DND-41 (cell line): Measurements from ENCODE around the gene SH2D1A.

Source experiments
- ATAC-seq: fragments of 200-7000 bp; cut with Tn5 transposase; 3 replicates; pipeline ENCODE4 v1.9.1; 2021; ENCODE audit warnings: low read depth; ENCODE audit not compliant: insufficient read depth
- DNase-seq: peaks from one replicate; pipeline ENCODE4 v3.0.0-alpha.2; 2020
- H2AFZ ChIP-seq: 2 replicates; pipeline ENCODE4 v1.6.0; 2012; ENCODE audit warnings: low read depth, low read length
- H3K27ac ChIP-seq: 2 replicates; pipeline ENCODE4 v1.5.1; 2012; ENCODE audit warnings: low read length, inconsistent platforms
- H3K27me3 ChIP-seq: fragments of 200-600 bp; sonication (generic); 2 replicates; pipeline ENCODE4 v1.6.0; 2012; ENCODE audit warnings: low read length, mild to moderate bottlenecking, inconsistent platforms; ENCODE audit not compliant: insufficient read depth, poor library complexity
- H3K36me3 ChIP-seq: 2 replicates; pipeline ENCODE4 v1.5.1; 2012; ENCODE audit warnings: low read length, inconsistent platforms; ENCODE audit not compliant: insufficient read depth
- H3K4me1 ChIP-seq: 2 replicates; pipeline ENCODE4 v1.5.1; 2012; ENCODE audit warnings: mild to moderate bottlenecking, low read length; ENCODE audit not compliant: insufficient read depth
- H3K4me2 ChIP-seq: 2 replicates; pipeline ENCODE4 v1.6.0; 2012; ENCODE audit warnings: mild to moderate bottlenecking, moderate library complexity, low read length, inconsistent platforms; ENCODE audit not compliant: insufficient read depth
- H3K4me3 ChIP-seq, 2 experiments: fragments of 200-600 bp in 1 of 2; shearing (Covaris generic) in 1 of 2; 2 replicates each; pipeline ENCODE4 v1.5.1; 2012 to 2016; ENCODE audit warnings: inconsistent platforms in 2 of 2, low read length in 2 of 2, mild to moderate bottlenecking in 2 of 2, low read depth in 1 of 2, moderate library complexity in 1 of 2
- H3K79me2 ChIP-seq: 2 replicates; pipeline ENCODE4 v1.6.0; 2012; ENCODE audit warnings: low read length, inconsistent platforms; ENCODE audit not compliant: insufficient read depth
- H3K9ac ChIP-seq: 2 replicates; pipeline ENCODE4 v1.6.0; 2012; ENCODE audit warnings: low read depth, mild to moderate bottlenecking, inconsistent platforms, low read length, moderate library complexity
- H3K9me3 ChIP-seq: 2 replicates; pipeline ENCODE4 v1.5.1; 2012; ENCODE audit warnings: low read length, moderate library complexity, mild to moderate bottlenecking, inconsistent platforms; ENCODE audit not compliant: insufficient read depth, severe bottlenecking
- H4K20me1 ChIP-seq: 2 replicates; pipeline ENCODE4 v1.6.0; 2012; ENCODE audit warnings: low read length; ENCODE audit not compliant: insufficient read depth
- EZH2 ChIP-seq: IDR thresholded peaks from 3 replicates; pipeline ENCODE4 v1.6.1; 2012; ENCODE audit warnings: borderline replicate concordance, low read depth, mild to moderate bottlenecking, moderate library complexity, low read length, inconsistent platforms; ENCODE audit not compliant: severe bottlenecking
- TF ChIP-seq, protein P1 (sequence below): IDR thresholded peaks from 2 replicates; pipeline ENCODE4 v1.5.1; 2012; ENCODE audit warnings: borderline replicate concordance, low read length, moderate library complexity, mild to moderate bottlenecking; ENCODE audit not compliant: poor library complexity, severe bottlenecking; ENCODE audit errors: extremely low read depth

SH2D1A gene

DNA sequence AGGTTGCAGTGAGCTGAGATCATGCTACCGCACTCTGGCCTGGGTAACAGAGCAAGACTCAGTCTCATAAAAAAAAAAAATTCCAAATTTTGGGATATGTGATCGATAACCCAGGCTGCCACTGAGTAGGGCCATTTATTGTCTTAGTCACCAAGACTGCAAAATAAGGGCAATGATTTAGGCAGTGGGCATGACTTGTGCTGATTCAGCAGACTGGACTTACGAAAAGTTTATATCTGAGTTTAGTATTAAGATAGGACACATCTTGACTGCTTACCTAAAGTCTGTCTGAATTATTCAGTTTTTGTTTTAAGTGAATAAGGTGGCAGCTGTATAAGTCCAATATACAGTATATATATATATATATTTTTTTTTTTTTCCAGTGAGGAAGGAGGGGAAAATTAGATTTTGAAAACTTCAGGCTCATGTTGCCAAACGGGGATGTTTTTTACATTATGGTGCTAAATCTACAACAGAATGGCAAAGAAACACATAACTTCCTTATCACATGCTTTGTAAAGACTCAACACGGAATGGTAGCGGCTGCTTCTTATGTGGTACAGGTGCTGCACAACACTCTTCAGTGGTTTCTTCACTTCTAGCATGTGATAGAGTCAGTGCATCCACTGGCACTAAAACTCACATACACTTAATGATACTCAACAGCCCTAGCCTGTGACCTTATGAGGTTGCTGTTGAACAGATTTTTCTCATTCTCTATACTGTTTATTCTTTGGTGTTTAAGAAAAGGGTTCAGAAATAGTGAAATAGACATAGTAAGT, 7.4 kb upstream of the SH2D1A start:
- Histone ChIP-seq H3K4me1 (peaks cover 7% of the 10 kb centered on the region; the same call in 1 of the 2 replicates), H3K27me3 (no peaks in the 10 kb centered on the region), H3K4me2 (no peak overlapping the region), H3K9ac (no peak overlapping the region), H3K9me3 (no peaks in the 10 kb centered on the region), H3K36me3 (no peaks in the 10 kb centered on the region), H3K27ac (no peak overlapping the region), H3K79me2 (no peaks in the 10 kb centered on the region), H2AFZ (no peak overlapping the region), H4K20me1 (no peaks in the 10 kb centered on the region), H3K4me3 (no peak overlapping the region)
- TF ChIP-seq EZH2 = no peak
- TF ChIP-seq, protein P1, sequence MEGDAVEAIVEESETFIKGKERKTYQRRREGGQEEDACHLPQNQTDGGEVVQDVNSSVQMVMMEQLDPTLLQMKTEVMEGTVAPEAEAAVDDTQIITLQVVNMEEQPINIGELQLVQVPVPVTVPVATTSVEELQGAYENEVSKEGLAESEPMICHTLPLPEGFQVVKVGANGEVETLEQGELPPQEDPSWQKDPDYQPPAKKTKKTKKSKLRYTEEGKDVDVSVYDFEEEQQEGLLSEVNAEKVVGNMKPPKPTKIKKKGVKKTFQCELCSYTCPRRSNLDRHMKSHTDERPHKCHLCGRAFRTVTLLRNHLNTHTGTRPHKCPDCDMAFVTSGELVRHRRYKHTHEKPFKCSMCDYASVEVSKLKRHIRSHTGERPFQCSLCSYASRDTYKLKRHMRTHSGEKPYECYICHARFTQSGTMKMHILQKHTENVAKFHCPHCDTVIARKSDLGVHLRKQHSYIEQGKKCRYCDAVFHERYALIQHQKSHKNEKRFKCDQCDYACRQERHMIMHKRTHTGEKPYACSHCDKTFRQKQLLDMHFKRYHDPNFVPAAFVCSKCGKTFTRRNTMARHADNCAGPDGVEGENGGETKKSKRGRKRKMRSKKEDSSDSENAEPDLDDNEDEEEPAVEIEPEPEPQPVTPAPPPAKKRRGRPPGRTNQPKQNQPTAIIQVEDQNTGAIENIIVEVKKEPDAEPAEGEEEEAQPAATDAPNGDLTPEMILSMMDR = no peak
- ATAC-seq (peak; percentile 68; the same call in 2 of the 3 replicates), DNase-seq (no peak)

- TF ChIP-seq EZH2 = no peak
- TF ChIP-seq, protein P1 = no peak
- Histone ChIP-seq H3K79me2 (peaks cover 21% of the 10 kb centered on the region), H3K4me3 (no peak overlapping the region), H3K4me1 (peaks cover 30% of the 10 kb centered on the region), H3K9me3 (no peaks in the 10 kb centered on the region), H2AFZ (no peak overlapping the region), H4K20me1 (no peaks in the 10 kb centered on the region), H3K27me3 (no peaks in the 10 kb centered on the region), H3K4me2 (no peak overlapping the region), H3K27ac (no peak overlapping the region), H3K9ac (no peak overlapping the region), H3K36me3 (no peaks in the 10 kb centered on the region; the same call in 1 of the 2 replicates)
- no peak for ATAC-seq
- no peak for DNase-seq
These were observed 4.8 kb upstream of the SH2D1A start for GRCh38 chrX:124341396-124342132.

DNA sequence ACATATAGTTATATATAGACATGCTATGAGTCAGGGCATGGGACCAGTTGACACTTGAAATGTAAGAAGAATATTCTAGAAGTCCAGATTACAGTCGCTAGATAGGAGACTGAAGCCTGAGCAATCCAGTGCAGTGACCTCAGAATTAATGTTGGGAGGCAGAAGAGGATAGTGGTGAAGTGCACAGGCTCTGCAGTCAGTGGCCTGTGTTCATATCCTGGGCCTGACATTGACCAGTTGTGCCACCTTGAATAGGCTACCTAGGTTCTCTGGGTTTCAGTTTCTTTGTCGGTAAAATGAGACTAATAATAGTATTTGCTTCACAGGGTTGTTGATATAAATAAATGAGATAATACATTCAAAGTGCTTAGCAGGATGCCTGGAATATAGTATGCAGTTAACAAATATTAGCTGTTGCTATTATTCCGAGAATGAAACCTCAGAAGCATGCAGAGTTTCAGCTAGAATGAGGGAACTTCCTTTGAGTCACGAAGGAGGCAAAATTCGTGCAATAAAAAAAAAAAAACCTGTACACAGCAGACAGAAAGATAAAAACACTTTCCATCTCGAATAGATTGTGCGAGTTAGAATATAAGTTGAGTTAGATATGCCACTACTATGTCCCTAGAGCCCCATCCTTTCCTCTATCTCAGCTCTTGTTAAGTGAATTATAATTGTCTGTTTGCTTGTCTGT, 4.0 kb upstream of the SH2D1A start:
- H3K79me2 ChIP-seq = peaks cover 29% of the 10 kb centered on the region
- H3K4me1 ChIP-seq = peaks cover 30% of the 10 kb centered on the region
- H3K9ac ChIP-seq = no peak overlapping the region
- no peaks in the 10 kb centered on the region; the same call in 1 of the 2 replicates for H3K36me3 ChIP-seq
- H3K4me3 ChIP-seq = no peak overlapping the region
- no peaks in the 10 kb centered on the region for H4K20me1 ChIP-seq
- TF ChIP-seq, protein P1 = no peak
- TF ChIP-seq EZH2 = no peak
- H3K27me3 ChIP-seq = no peaks in the 10 kb centered on the region
- no peak overlapping the region for H3K4me2 ChIP-seq
- ATAC-seq (no peak), DNase-seq (no peak)
- H3K9me3 ChIP-seq = no peaks in the 10 kb centered on the region
- H3K27ac ChIP-seq = no peak overlapping the region
- no peak overlapping the region for H2AFZ ChIP-seq
